Measurements from ENCODE around the gene ATXN7L2. TPM values are rescaled to one million over a fixed set of nuclear protein-coding genes. Genes with fewer than 3 reads are reported as not detected.
A peak's percentile ranks its signal among the peaks of the same experiment; 100 is the strongest.

Gene ATXN7L2
- total and polyA plus RNA-seq, 2 of the 8 experiments (the other 6 are each of a cell fraction or from before 2014, with no cell fraction given): 8.1 to 9.3 TPM

GRCh38 chr1:109484519-109484975 is 842 bp downstream of the ATXN7L2 start:
- peak overlapping the region; percentile 76 for H3K4ac ChIP-seq (replicated peaks; ENCODE audit: insufficient read length, low read depth, low read length)
- H3K56ac ChIP-seq (replicated peaks; ENCODE audit: insufficient read length, low read depth, low read length): peak overlapping the region; percentile 40
- H2BK15ac ChIP-seq (ENCODE audit: low read length): no peak overlapping the region
- no peak overlapping the region for H3K23ac ChIP-seq (ENCODE audit: insufficient read length)
- peaks cover 16% of the 10 kb centered on the region for H3K23me2 ChIP-seq (ENCODE audit: low read depth, low read length)
- peak overlapping the region; percentile 94 to 99 for H3K4me2 ChIP-seq (ENCODE audit: insufficient read depth in 1 of 2, low read depth in 2 of 2, low read length in 2 of 2)
- peak overlapping the region; percentile 95 for H2BK5ac ChIP-seq (ENCODE audit: low read depth, low read length)
- H3K9me3 ChIP-seq (ENCODE audit: insufficient read depth in 2 of 2, low read depth in 1 of 2, low read length in 1 of 2): no peaks in the 10 kb centered on the region
- no peak for DNase-seq (ENCODE audit: low read depth in 1 of 2, low spot score in 2 of 2)
- H3K9ac ChIP-seq (replicated peaks in 1 of 4; ENCODE audit: extremely low read depth in 1 of 4, low read depth in 3 of 4, low read length in 3 of 4): peak overlapping the region in 3 of 4 experiments; percentile 41 to 91 (median 66); a peak in 4 of 7 replicates
- H3K79me2 ChIP-seq (ENCODE audit: control insufficient read depth in 1 of 2, insufficient read depth in 2 of 2, low read length in 2 of 2): no peaks in the 10 kb centered on the region
- ChIA-PET CTCF (ENCODE audit: partially characterized antibody) (interaction anchor here (0.6 to 43.7 kb wide), 8 partner anchors 7 to 179 kb away, joined by 3 to 1755 read pairs (median 6); partner anchors contain the start of genes AMIGO1, CYB561D1 and GPR61), POLR2A (ENCODE audit: partially characterized antibody) (interaction anchor here (0.6 to 3.1 kb wide), 8 partner anchors 9 to 177 kb away, joined by 3 to 17 read pairs (median 6); partner anchors contain the start of genes AMIGO1, CYB561D1 and PSMA5)
- peaks cover 0 to 9% (median 2%) of the 10 kb centered on the region in 4 experiments; a peak in 3 of 7 replicates for H3K4me1 ChIP-seq (replicated peaks in 1 of 4; ENCODE audit: control insufficient read depth in 3 of 4, insufficient read depth in 4 of 4, low read length in 3 of 4)
- no peaks in the 10 kb centered on the region for H3K36me3 ChIP-seq (ENCODE audit: control insufficient read depth in 2 of 4, insufficient read depth in 4 of 4, low read length in 3 of 4)
- peak overlapping the region; percentile 97 for H3K18ac ChIP-seq (ENCODE audit: extremely low read depth, low read length)
- no peak overlapping the region for H3K27ac ChIP-seq (ENCODE audit: low read depth, low read length)
- H2AK5ac ChIP-seq (ENCODE audit: low read depth, low read length): no peak overlapping the region
- H2BK12ac ChIP-seq (ENCODE audit: low read depth, low read length): peak overlapping the region; percentile 77; the same call in 1 of the 2 replicates
- H3K14ac ChIP-seq (ENCODE audit: insufficient read length): no peak overlapping the region
- peak overlapping the region; percentile 66 for H4K8ac ChIP-seq (ENCODE audit: extremely low read depth, insufficient read depth, low read length)
- H3K27me3 ChIP-seq (replicated peaks in 1 of 4; ENCODE audit: control insufficient read depth in 3 of 4, extremely low read depth in 1 of 4, insufficient read depth in 3 of 4, low read length in 3 of 4): peaks cover 0 to under 1% (median 0%) of the 10 kb centered on the region in 4 experiments; a peak in 1 of 7 replicates
- H2BK120ac ChIP-seq (replicated peaks; ENCODE audit: low read depth, low read length): no peak overlapping the region
- no peak for FAIRE-seq
- TF ChIP-seq RXRA (IDR thresholded peaks at IDR 0.05; ENCODE audit: insufficient read depth, low read depth, low read length) (no peak), E2F6 (IDR thresholded peaks at IDR 0.05) (peak; percentile 5; the same call in 1 of the 2 replicates)
- H4K20me1 ChIP-seq (replicated peaks in 1 of 2; ENCODE audit: control insufficient read depth in 1 of 2, insufficient read depth in 2 of 2, low read length in 2 of 2): no peaks in the 10 kb centered on the region
- peak overlapping the region; percentile 95; the same call in 1 of the 2 replicates for H2AFZ ChIP-seq (ENCODE audit: low read length)
- 6% methylated on average over 15 of the region's 15 CpGs; no CpG with 5 or more reads in 1 of the 2 experiments for WGBS, 2 experiments (ENCODE audit: extremely low coverage in 1 of 2, insufficient coverage in 1 of 2, insufficient read length in 1 of 2, insufficient replicate concordance in 2 of 2, low coverage in 1 of 2, low lambda C conversion rate in 2 of 2, missing lambda C conversion rate in 1 of 2)
- H3K4me3 ChIP-seq (ENCODE audit: extremely low read depth in 1 of 4, insufficient read depth in 2 of 4, low read depth in 3 of 4, low read length in 4 of 4): peak overlapping the region; percentile 63 to 83 (median 78)
- no peaks in the 10 kb centered on the region for H3K79me1 ChIP-seq (ENCODE audit: low read depth, low read length)
- H4K91ac ChIP-seq (replicated peaks; ENCODE audit: insufficient read length, low read length): peak overlapping the region; percentile 69
- H4K5ac ChIP-seq (ENCODE audit: insufficient read length, low read depth, low read length): peak overlapping the region; percentile 34
- H2BK20ac ChIP-seq (ENCODE audit: low read length): peak overlapping the region; percentile 61; the same call in 1 of the 2 replicates
